ENCODE data around the gene SLC25A19. TPM values are rescaled to one million over a fixed set of nuclear protein-coding genes. Genes with fewer than 3 reads are reported as not detected.

Gene SLC25A19
- polyA plus RNA-seq, 4 donors, result 11.4 to 15.6 (median 12.7) TPM

GRCh38 chr17:75244133-75244866, 44.9 kb downstream of the SLC25A19 start:
- Histone ChIP-seq H3K9me3 (ENCODE audit: control insufficient read depth in 2 of 2, insufficient read depth in 1 of 2, low read depth in 1 of 2, low read length in 1 of 2) (no peaks in the 10 kb centered on the region), H3K36me3 (ENCODE audit: control insufficient read depth in 3 of 3, insufficient read depth in 2 of 3, low read depth in 1 of 3, low read length in 3 of 3) (peaks cover 4 to 87% (median 42%) of the 10 kb centered on the region in 3 donors), H3K27me3 (ENCODE audit: control insufficient read depth in 3 of 3, insufficient read depth in 3 of 3, low read length in 3 of 3) (no peaks in the 10 kb centered on the region), H3K4me3 (ENCODE audit: low read depth in 1 of 3, low read length in 3 of 3) (no peak overlapping the region), H3K27ac (ENCODE audit: low read depth in 1 of 3, low read length in 2 of 3) (no peak overlapping the region), H3K4me1 (ENCODE audit: control insufficient read depth in 3 of 3, insufficient read depth in 2 of 3, low read depth in 1 of 3, low read length in 2 of 3) (peaks cover 0 to 20% (median 0%) of the 10 kb centered on the region in 3 donors)
- 79 to 87% (median 82%) methylated on average over 22 of the region's 22 CpGs for WGBS, 3 donors
- no peak for DNase-seq
- FAIRE-seq, result no peak

DNA sequence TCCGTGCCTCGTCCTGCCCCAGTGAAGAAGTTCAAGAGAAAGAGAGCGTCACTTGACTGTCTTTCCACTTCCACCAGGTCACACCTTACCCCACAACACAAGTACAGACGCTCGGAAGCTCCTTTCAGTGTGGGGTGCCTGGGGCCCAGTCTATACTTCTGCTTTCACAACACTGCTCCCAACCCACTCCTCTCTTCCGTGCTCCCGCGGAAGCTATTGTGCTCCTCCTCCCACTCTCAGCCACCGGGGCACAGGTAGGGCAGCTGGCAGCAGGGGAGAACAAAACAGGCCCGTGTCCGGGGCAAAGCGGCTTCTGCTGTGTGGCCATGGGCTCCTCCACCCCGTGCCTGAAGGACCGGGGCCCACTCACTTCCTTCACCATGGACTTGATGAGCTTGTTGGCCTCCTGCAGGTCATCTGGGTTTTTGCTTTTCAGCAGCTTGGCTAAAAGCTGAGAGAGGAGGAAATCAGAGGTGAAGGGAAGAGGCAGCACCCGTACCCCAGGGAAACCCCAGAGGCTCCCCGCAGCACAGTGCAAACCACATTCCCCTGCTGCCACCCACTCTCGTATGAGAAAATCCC, 46.7 kb downstream of the SLC25A19 start:
- no peak overlapping the region for H3K27ac ChIP-seq (ENCODE audit: low read depth in 1 of 3, low read length in 2 of 3)
- H3K27me3 ChIP-seq (ENCODE audit: control insufficient read depth in 3 of 3, insufficient read depth in 3 of 3, low read length in 3 of 3), result no peaks in the 10 kb centered on the region
- H3K4me3 ChIP-seq (ENCODE audit: low read depth in 1 of 3, low read length in 3 of 3), result no peak overlapping the region
- DNase-seq (no peak), FAIRE-seq (no peak)
- H3K9me3 ChIP-seq (ENCODE audit: control insufficient read depth in 2 of 2, insufficient read depth in 1 of 2, low read depth in 1 of 2, low read length in 1 of 2), result no peaks in the 10 kb centered on the region
- 75 to 86% (median 81%) methylated on average over 17 of the region's 17 CpGs for WGBS, 3 donors
- peaks cover 7 to 96% (median 44%) of the 10 kb centered on the region in 3 donors for H3K36me3 ChIP-seq (ENCODE audit: control insufficient read depth in 3 of 3, insufficient read depth in 2 of 3, low read depth in 1 of 3, low read length in 3 of 3)
- peaks cover 0 to 36% (median 0%) of the 10 kb centered on the region in 3 donors for H3K4me1 ChIP-seq (ENCODE audit: control insufficient read depth in 3 of 3, insufficient read depth in 2 of 3, low read depth in 1 of 3, low read length in 2 of 3)

- no peak overlapping the region for H3K27ac ChIP-seq (ENCODE audit: low read depth in 1 of 3, low read length in 2 of 3)
- no peak overlapping the region for H3K4me3 ChIP-seq (ENCODE audit: low read depth in 1 of 3, low read length in 3 of 3)
- DNase-seq, result no peak
- H3K27me3 ChIP-seq (ENCODE audit: control insufficient read depth in 3 of 3, insufficient read depth in 3 of 3, low read length in 3 of 3), result no peaks in the 10 kb centered on the region
- WGBS, 3 donors, result 77 to 91% (median 81%) methylated on average over 15 of the region's 15 CpGs
- FAIRE-seq, result no peak
- H3K9me3 ChIP-seq (ENCODE audit: control insufficient read depth in 2 of 2, insufficient read depth in 1 of 2, low read depth in 1 of 2, low read length in 1 of 2), result no peaks in the 10 kb centered on the region
- H3K36me3 ChIP-seq (ENCODE audit: control insufficient read depth in 3 of 3, insufficient read depth in 2 of 3, low read depth in 1 of 3, low read length in 3 of 3), result peaks cover 9 to 96% (median 47%) of the 10 kb centered on the region in 3 donors
- peaks cover 0 to 36% (median 0%) of the 10 kb centered on the region in 3 donors for H3K4me1 ChIP-seq (ENCODE audit: control insufficient read depth in 3 of 3, insufficient read depth in 2 of 3, low read depth in 1 of 3, low read length in 2 of 3)
Measured at GRCh38 chr17:75241996-75242460, 47.2 kb downstream of the SLC25A19 start.

- H3K36me3 ChIP-seq (ENCODE audit: control insufficient read depth in 3 of 3, insufficient read depth in 2 of 3, low read depth in 1 of 3, low read length in 3 of 3), result peaks cover 9 to 100% (median 48%) of the 10 kb centered on the region in 3 donors
- no peaks in the 10 kb centered on the region for H3K27me3 ChIP-seq (ENCODE audit: control insufficient read depth in 3 of 3, insufficient read depth in 3 of 3, low read length in 3 of 3)
- H3K4me1 ChIP-seq (ENCODE audit: control insufficient read depth in 3 of 3, insufficient read depth in 2 of 3, low read depth in 1 of 3, low read length in 2 of 3), result peaks cover 0 to 36% (median 0%) of the 10 kb centered on the region in 3 donors
- 91 to 93% (median 92%) methylated on average over 9 of the region's 9 CpGs for WGBS, 3 donors
- peak overlapping the region in 1 of 3 donors; percentile 82 for H3K27ac ChIP-seq (ENCODE audit: low read depth in 1 of 3, low read length in 2 of 3)
- no peak for FAIRE-seq
- no peak for DNase-seq
- H3K9me3 ChIP-seq (ENCODE audit: control insufficient read depth in 2 of 2, insufficient read depth in 1 of 2, low read depth in 1 of 2, low read length in 1 of 2), result no peaks in the 10 kb centered on the region
- H3K4me3 ChIP-seq (ENCODE audit: low read depth in 1 of 3, low read length in 3 of 3), result no peak overlapping the region
Measured at GRCh38 chr17:75241502-75241901, 47.7 kb downstream of the SLC25A19 start.

GRCh38 chr17:75241143-75241430, 48.1 kb downstream of the SLC25A19 start:
- peaks cover 9 to 97% (median 44%) of the 10 kb centered on the region in 3 donors for H3K36me3 ChIP-seq (ENCODE audit: control insufficient read depth in 3 of 3, insufficient read depth in 2 of 3, low read depth in 1 of 3, low read length in 3 of 3)
- DNase-seq (no peak), FAIRE-seq (no peak)
- peaks cover 0 to 36% (median 0%) of the 10 kb centered on the region in 3 donors for H3K4me1 ChIP-seq (ENCODE audit: control insufficient read depth in 3 of 3, insufficient read depth in 2 of 3, low read depth in 1 of 3, low read length in 2 of 3)
- H3K4me3 ChIP-seq (ENCODE audit: low read depth in 1 of 3, low read length in 3 of 3), result no peak overlapping the region
- 87 to 97% (median 94%) methylated on average over 7 of the region's 7 CpGs for WGBS, 3 donors
- H3K27ac ChIP-seq (ENCODE audit: low read depth in 1 of 3, low read length in 2 of 3), result peak overlapping the region in 1 of 3 donors; percentile 82
- H3K27me3 ChIP-seq (ENCODE audit: control insufficient read depth in 3 of 3, insufficient read depth in 3 of 3, low read length in 3 of 3), result no peaks in the 10 kb centered on the region
- H3K9me3 ChIP-seq (ENCODE audit: control insufficient read depth in 2 of 2, insufficient read depth in 1 of 2, low read depth in 1 of 2, low read length in 1 of 2), result no peaks in the 10 kb centered on the region

- FAIRE-seq (no peak), DNase-seq (peak in 1 of 2 donors; percentile 91)
- 65 to 70% (median 68%) methylated on average over 22 to 23 of the region's 23 CpGs for WGBS, 3 donors
- Histone ChIP-seq H3K27me3 (ENCODE audit: control insufficient read depth in 3 of 3, insufficient read depth in 3 of 3, low read length in 3 of 3) (no peaks in the 10 kb centered on the region), H3K27ac (ENCODE audit: low read depth in 1 of 3, low read length in 2 of 3) (peak overlapping the region in 1 of 3 donors; percentile 82), H3K4me1 (ENCODE audit: control insufficient read depth in 3 of 3, insufficient read depth in 2 of 3, low read depth in 1 of 3, low read length in 2 of 3) (peaks cover 0 to 36% (median 0%) of the 10 kb centered on the region in 3 donors), H3K9me3 (ENCODE audit: control insufficient read depth in 2 of 2, insufficient read depth in 1 of 2, low read depth in 1 of 2, low read length in 1 of 2) (no peaks in the 10 kb centered on the region), H3K36me3 (ENCODE audit: control insufficient read depth in 3 of 3, insufficient read depth in 2 of 3, low read depth in 1 of 3, low read length in 3 of 3) (peaks cover 9 to 97% (median 40%) of the 10 kb centered on the region in 3 donors), H3K4me3 (ENCODE audit: low read depth in 1 of 3, low read length in 3 of 3) (no peak overlapping the region)
Measured at GRCh38 chr17:75240394-75241142, 48.7 kb downstream of the SLC25A19 start.

DNA sequence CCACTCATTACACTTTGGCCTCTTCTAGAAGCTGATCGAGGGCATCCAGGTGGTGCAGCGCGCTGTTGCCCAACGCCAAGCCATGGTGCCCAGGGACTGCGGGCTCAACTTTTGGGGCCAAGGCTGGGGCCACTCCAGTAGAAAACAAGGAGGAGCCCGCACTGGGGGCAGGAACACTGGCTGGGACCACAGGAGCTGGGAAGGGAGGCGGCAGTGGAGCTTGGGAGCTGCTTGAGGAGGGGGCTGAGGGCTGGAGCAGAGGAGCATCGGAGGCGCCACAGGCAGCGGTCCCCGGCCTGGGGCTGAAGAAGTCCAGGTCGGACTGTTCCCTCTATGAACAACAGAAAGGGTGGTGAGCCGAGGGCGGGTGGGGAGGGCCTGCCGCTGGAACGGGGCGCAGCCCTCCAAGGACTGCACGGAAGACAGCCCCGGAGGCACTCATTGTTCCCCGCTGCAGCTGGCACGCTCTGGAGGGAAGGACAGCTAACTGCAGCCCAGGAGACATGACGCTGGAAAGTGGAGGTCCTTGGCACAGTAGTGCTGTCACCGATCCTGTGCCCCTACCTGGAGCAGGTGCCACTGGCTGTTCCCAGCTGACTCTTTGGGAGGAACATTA, 49.3 kb downstream of the SLC25A19 start:
- DNase-seq (no peak), FAIRE-seq (no peak)
- H3K4me1 ChIP-seq (ENCODE audit: control insufficient read depth in 3 of 3, insufficient read depth in 2 of 3, low read depth in 1 of 3, low read length in 2 of 3), result peaks cover 0 to 36% (median 0%) of the 10 kb centered on the region in 3 donors
- no peaks in the 10 kb centered on the region for H3K27me3 ChIP-seq (ENCODE audit: control insufficient read depth in 3 of 3, insufficient read depth in 3 of 3, low read length in 3 of 3)
- WGBS, 3 donors, result 89 to 94% (median 92%) methylated on average over 18 to 23 of the region's 23 CpGs
- peaks cover 13 to 96% (median 37%) of the 10 kb centered on the region in 3 donors for H3K36me3 ChIP-seq (ENCODE audit: control insufficient read depth in 3 of 3, insufficient read depth in 2 of 3, low read depth in 1 of 3, low read length in 3 of 3)
- peak overlapping the region in 1 of 3 donors; percentile 70 for H3K27ac ChIP-seq (ENCODE audit: low read depth in 1 of 3, low read length in 2 of 3)
- no peak overlapping the region for H3K4me3 ChIP-seq (ENCODE audit: low read depth in 1 of 3, low read length in 3 of 3)
- no peaks in the 10 kb centered on the region for H3K9me3 ChIP-seq (ENCODE audit: control insufficient read depth in 2 of 2, insufficient read depth in 1 of 2, low read depth in 1 of 2, low read length in 1 of 2)

GRCh38 chr17:75239214-75239613, 50.0 kb downstream of the SLC25A19 start:
- H3K4me1 ChIP-seq (ENCODE audit: control insufficient read depth in 3 of 3, insufficient read depth in 2 of 3, low read depth in 1 of 3, low read length in 2 of 3), result peaks cover 0 to 36% (median 0%) of the 10 kb centered on the region in 3 donors
- no peaks in the 10 kb centered on the region for H3K27me3 ChIP-seq (ENCODE audit: control insufficient read depth in 3 of 3, insufficient read depth in 3 of 3, low read length in 3 of 3)
- peaks cover 19 to 96% (median 37%) of the 10 kb centered on the region in 3 donors for H3K36me3 ChIP-seq (ENCODE audit: control insufficient read depth in 3 of 3, insufficient read depth in 2 of 3, low read depth in 1 of 3, low read length in 3 of 3)
- WGBS, 3 donors, result 85 to 89% (median 89%) methylated on average over 12 of the region's 12 CpGs
- H3K9me3 ChIP-seq (ENCODE audit: control insufficient read depth in 2 of 2, insufficient read depth in 1 of 2, low read depth in 1 of 2, low read length in 1 of 2), result no peaks in the 10 kb centered on the region
- H3K27ac ChIP-seq (ENCODE audit: low read depth in 1 of 3, low read length in 2 of 3), result peak overlapping the region in 1 of 3 donors; percentile 63
- FAIRE-seq (no peak), DNase-seq (no peak)
- H3K4me3 ChIP-seq (ENCODE audit: low read depth in 1 of 3, low read length in 3 of 3), result no peak overlapping the region

All from small intestine (tissue), 7 donors.